SK-N-SH (cell line): Measurements from ENCODE around the gene BRD9. TPM values are rescaled to one million over a fixed set of nuclear protein-coding genes. Genes with fewer than 3 reads are reported as not detected.

Source experiments
- CTCF ChIA-PET: fragments of 300-600, 350-600 bp; formaldehyde crosslinking; extraction: SDS; loops from one replicate; lab custom pipeline; 2021; lab: Yijun Ruan, JAX
- POLR2A ChIA-PET: fragments of 350-600 bp; sonication (Branson Sonifier 250); formaldehyde crosslinking; extraction: SDS; loops from one replicate; lab custom pipeline; 2020; ENCODE audit warnings: antibody characterized with exemption, inconsistent platforms; lab: Yijun Ruan, JAX
- DNase-seq: peaks from one replicate; pipeline ENCODE4 v3.0.0; 2012
- H2AFZ ChIP-seq: fragments of 200-600 bp; sonication (generic); 2 replicates; pipeline ENCODE4 v1.8.1; 2016; ENCODE audit warnings: antibody characterized with exemption, mild to moderate bottlenecking, low read depth
- H3F3A ChIP-seq: fragments of 200-600 bp; sonication (generic); replicated peaks from 2 replicates; pipeline ENCODE3; 2016; ENCODE audit warnings: antibody characterized with exemption, mild to moderate bottlenecking; ENCODE audit not compliant: insufficient read depth
- H3K27ac ChIP-seq, 2 experiments: fragments of 200-500 bp in 1 of 2; fragments of 200-600 bp in 1 of 2; sonication (Bioruptor generic) in 1 of 2; sonication (generic), shearing (Covaris generic) in 1 of 2; 2 replicates each; pipeline versions ENCODE4 v1.5.1 to v1.6.1; 2014 to 2016; ENCODE audit warnings: low read depth in 2 of 2, inconsistent platforms in 1 of 2, low read length in 1 of 2, mild to moderate bottlenecking in 1 of 2, mixed read lengths in 1 of 2
- H3K27me3 ChIP-seq: fragments of 200-600 bp; sonication (generic), shearing (Covaris generic); 2 replicates; pipeline ENCODE4 v1.6.1; 2016; ENCODE audit warnings: mixed run types; ENCODE audit not compliant: insufficient read depth
- H3K36me3 ChIP-seq, 2 experiments: fragments of 200-500 bp in 1 of 2; fragments of 200-600 bp in 1 of 2; sonication (Bioruptor generic) in 1 of 2; sonication (generic) in 1 of 2; replicated peaks in 1 of 2; 2 replicates each; pipeline versions ENCODE3 to v1.5.1; 2014 to 2016; ENCODE audit warnings: low read length in 1 of 2, mild to moderate bottlenecking in 1 of 2; ENCODE audit not compliant: insufficient read depth in 2 of 2, control insufficient read depth in 1 of 2
- H3K4me1 ChIP-seq, 2 experiments: fragments of 200-500 bp in 1 of 2; fragments of 200-600 bp in 1 of 2; sonication (Bioruptor generic) in 1 of 2; sonication (generic), shearing (Covaris generic) in 1 of 2; 2 replicates each; pipeline versions ENCODE4 v1.5.1 to v1.6.1; 2014 to 2016; ENCODE audit warnings: low read depth in 1 of 2, low read length in 1 of 2, mixed run types in 1 of 2; ENCODE audit not compliant: insufficient read depth in 2 of 2, control insufficient read depth in 1 of 2
- H3K4me2 ChIP-seq: fragments of 200-600 bp; sonication (generic), shearing (Covaris generic); 2 replicates; pipeline ENCODE4 v1.6.1; 2017; ENCODE audit warnings: mixed run types
- H3K4me3 ChIP-seq, 2 experiments: fragments of 200-500 bp in 1 of 2; fragments of 200-600 bp in 1 of 2; sonication (Bioruptor generic) in 1 of 2; sonication (generic), shearing (Covaris generic) in 1 of 2; 2 replicates each; pipeline versions ENCODE4 v1.5.1 to v1.8.1; 2014 to 2016; ENCODE audit warnings: low read depth in 2 of 2, inconsistent platforms in 1 of 2, low read length in 1 of 2, mild to moderate bottlenecking in 1 of 2, mixed read lengths in 1 of 2, moderate library complexity in 1 of 2
- H3K79me2 ChIP-seq: fragments of 200-600 bp; sonication (generic); 2 replicates; pipeline ENCODE4 v1.8.1; 2017; ENCODE audit warnings: mild to moderate bottlenecking; ENCODE audit not compliant: insufficient read depth
- H3K9ac ChIP-seq: fragments of 200-600 bp; sonication (generic); 2 replicates; pipeline ENCODE4 v1.6.1; 2017; ENCODE audit warnings: mixed run types
- H3K9me2 ChIP-seq: fragments of 200-600 bp; sonication (generic); 2 replicates; pipeline ENCODE4 v1.6.1; 2017; ENCODE audit warnings: mixed run types
- H3K9me3 ChIP-seq: fragments of 200-600 bp; sonication (generic); 2 replicates; pipeline ENCODE4 v1.6.1; 2017; ENCODE audit warnings: mixed run types, mild to moderate bottlenecking, moderate library complexity
- H4K20me1 ChIP-seq: fragments of 200-600 bp; sonication (generic); 2 replicates; pipeline ENCODE4 v1.6.1; 2017; ENCODE audit warnings: mild to moderate bottlenecking, mixed run types; ENCODE audit not compliant: insufficient read depth
- EP300 ChIP-seq, 2 experiments: IDR thresholded peaks; 2 replicates each; pipeline versions ENCODE4 v1.4.0 to v1.6.1; 2012; ENCODE audit warnings: borderline replicate concordance in 1 of 2, low read depth in 1 of 2, low read length in 1 of 2
- EZH2phosphoT487 ChIP-seq: fragments of 200-600 bp; sonication (generic); IDR thresholded peaks from 2 replicates; pipeline ENCODE4 v1.6.1; 2017; ENCODE audit warnings: low read depth, mixed run types, mild to moderate bottlenecking, antibody characterized with exemption, moderate library complexity, borderline replicate concordance
- FOSL2 ChIP-seq: IDR thresholded peaks from 2 replicates; pipeline ENCODE4 v1.4.0; 2012; ENCODE audit warnings: low read depth, mild to moderate bottlenecking, moderate library complexity, borderline replicate concordance
- JUND ChIP-seq: IDR thresholded peaks from 2 replicates; pipeline ENCODE4 v1.4.0; 2012
- NFIC ChIP-seq: IDR thresholded peaks from 2 replicates; pipeline ENCODE4 v1.4.0; 2012; ENCODE audit warnings: borderline replicate concordance
- REST ChIP-seq: IDR thresholded peaks from 2 replicates; pipeline ENCODE4 v1.6.1; 2012; ENCODE audit warnings: mild to moderate bottlenecking, low read depth, low read length, moderate library complexity
- RXRA ChIP-seq: IDR thresholded peaks from 2 replicates; pipeline ENCODE4 v1.4.0; 2012; ENCODE audit warnings: low read depth, mild to moderate bottlenecking, borderline replicate concordance
- SMC3 ChIP-seq: IDR thresholded peaks from 2 replicates; pipeline ENCODE4 v1.6.1; 2012; ENCODE audit warnings: low read depth, low read length, improper control_type of control experiment
- TAF1 ChIP-seq: IDR thresholded peaks from 2 replicates; pipeline ENCODE4 v1.6.1; 2012; ENCODE audit warnings: low read depth, mild to moderate bottlenecking, low read length, moderate library complexity, borderline replicate concordance
- TCF12 ChIP-seq: IDR thresholded peaks from 2 replicates; pipeline ENCODE4 v1.4.0; 2012
- ZBTB33 ChIP-seq: IDR thresholded peaks from 2 replicates; pipeline ENCODE4 v1.4.0; 2012; ENCODE audit warnings: low read depth, borderline replicate concordance
- WGBS: methylation state at CpG from one replicate; pipeline ENCODE4 v1.1.6; 2017; ENCODE audit warnings: low lambda C conversion rate; 5-methylcytosine and 5-hydroxymethylcytosine counted together
- polyA plus RNA-seq, 3 experiments: library from polyadenylated mRNA; depleted of rRNA; stranded (reverse); fragments of >200 nt; gene quantifications; 2 replicates each; pipeline ENCODE4 v1.2.3, GENCODE V29; 2012
- TF ChIP-seq, protein P1 (sequence below): IDR thresholded peaks from 2 replicates; pipeline ENCODE4; 2012
- TF ChIP-seq, protein P2 (sequence below): fragments of 150-350 bp; IDR thresholded peaks from 2 replicates; pipeline ENCODE4 v1.6.1; 2017; ENCODE audit warnings: antibody characterized with exemption, low read length, low read depth, borderline replicate concordance

Gene BRD9
- polyA plus RNA-seq, 1 of the 3 experiments (the other 2 are of a cell fraction) = 19.5 TPM

- no peak overlapping the region for H2AFZ ChIP-seq
- TF ChIP-seq JUND = no peak
- TF ChIP-seq EP300 (IDR thresholded peaks at IDR 0.05; ENCODE audit: borderline replicate concordance in 1 of 2, low read depth in 1 of 2, low read length in 1 of 2) = no peak
- TF ChIP-seq ZBTB33 = no peak
- no peak for TF ChIP-seq TCF12
- no peak for TF ChIP-seq TAF1
- TF ChIP-seq REST = no peak
- no peak for TF ChIP-seq SMC3
- TF ChIP-seq, protein P1, sequence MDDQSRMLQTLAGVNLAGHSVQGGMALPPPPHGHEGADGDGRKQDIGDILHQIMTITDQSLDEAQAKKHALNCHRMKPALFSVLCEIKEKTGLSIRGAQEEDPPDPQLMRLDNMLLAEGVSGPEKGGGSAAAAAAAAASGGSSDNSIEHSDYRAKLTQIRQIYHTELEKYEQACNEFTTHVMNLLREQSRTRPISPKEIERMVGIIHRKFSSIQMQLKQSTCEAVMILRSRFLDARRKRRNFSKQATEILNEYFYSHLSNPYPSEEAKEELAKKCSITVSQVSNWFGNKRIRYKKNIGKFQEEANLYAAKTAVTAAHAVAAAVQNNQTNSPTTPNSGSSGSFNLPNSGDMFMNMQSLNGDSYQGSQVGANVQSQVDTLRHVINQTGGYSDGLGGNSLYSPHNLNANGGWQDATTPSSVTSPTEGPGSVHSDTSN = no peak
- no peak for TF ChIP-seq EZH2phosphoT487
- TF ChIP-seq, protein P2, sequence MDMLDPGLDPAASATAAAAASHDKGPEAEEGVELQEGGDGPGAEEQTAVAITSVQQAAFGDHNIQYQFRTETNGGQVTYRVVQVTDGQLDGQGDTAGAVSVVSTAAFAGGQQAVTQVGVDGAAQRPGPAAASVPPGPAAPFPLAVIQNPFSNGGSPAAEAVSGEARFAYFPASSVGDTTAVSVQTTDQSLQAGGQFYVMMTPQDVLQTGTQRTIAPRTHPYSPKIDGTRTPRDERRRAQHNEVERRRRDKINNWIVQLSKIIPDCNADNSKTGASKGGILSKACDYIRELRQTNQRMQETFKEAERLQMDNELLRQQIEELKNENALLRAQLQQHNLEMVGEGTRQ = no peak
- no peak for TF ChIP-seq RXRA
- no peak for TF ChIP-seq FOSL2
- no peak for TF ChIP-seq NFIC
- 100% methylated on average over 3 of the region's 6 CpGs for WGBS
These were observed 25.2 kb downstream of the BRD9 start for GRCh38 chr5:867300-867870.

More at GRCh38 chr5:867300-867870, 25.2 kb downstream of the BRD9 start:
- no peaks in the 10 kb centered on the region for H3F3A ChIP-seq
- POLR2A ChIA-PET = no interaction called here
- H3K4me3 ChIP-seq = no peak overlapping the region
- no peaks in the 10 kb centered on the region for H3K79me2 ChIP-seq
- H3K36me3 ChIP-seq = peaks cover 33 to 94% of the 10 kb centered on the region in 2 experiments
- CTCF ChIA-PET = no interaction called here
- no peaks in the 10 kb centered on the region for H3K9me3 ChIP-seq
- H3K9ac ChIP-seq = no peak overlapping the region
- no peaks in the 10 kb centered on the region for H4K20me1 ChIP-seq
- no peaks in the 10 kb centered on the region for H3K9me2 ChIP-seq
- no peak overlapping the region for H3K4me2 ChIP-seq
- DNase-seq = no peak
- no peak overlapping the region for H3K27ac ChIP-seq
- no peaks in the 10 kb centered on the region for H3K27me3 ChIP-seq
- H3K4me1 ChIP-seq = no peaks in the 10 kb centered on the region
